ENCODE measurements around the gene PPDPF.

The PPDPF gene

GRCh38 chr20:63487116-63487764, 33.3 kb upstream of the PPDPF start:
- no peak for DNase-seq (ENCODE audit: extremely low spot score, insufficient read length, low read depth)
- FAIRE-seq, result no peak

GRCh38 chr20:63487781-63488241, 32.8 kb upstream of the PPDPF start:
- DNase-seq (ENCODE audit: extremely low spot score, insufficient read length, low read depth), result no peak
- no peak for FAIRE-seq

GRCh38 chr20:63488315-63489251, 32.0 kb upstream of the PPDPF start:
- FAIRE-seq, result no peak

GRCh38 chr20:63490416-63490815, 30.1 kb upstream of the PPDPF start:
- FAIRE-seq, result no peak

More at GRCh38 chr20:63488315-63489251, 32.0 kb upstream of the PPDPF start:
- no peak for DNase-seq (ENCODE audit: extremely low spot score, insufficient read length, low read depth)

GRCh38 chr20:63491078-63491477, 29.5 kb upstream of the PPDPF start:
- no peak for FAIRE-seq
- DNase-seq (ENCODE audit: extremely low spot score, insufficient read length, low read depth), result no peak

More at GRCh38 chr20:63490416-63490815, 30.1 kb upstream of the PPDPF start:
- no peak for DNase-seq (ENCODE audit: extremely low spot score, insufficient read length, low read depth)

- FAIRE-seq (no peak), DNase-seq (ENCODE audit: extremely low spot score, insufficient read length, low read depth) (no peak)
Measured at GRCh38 chr20:63491635-63492230, 28.8 kb upstream of the PPDPF start.

- FAIRE-seq (no peak), DNase-seq (ENCODE audit: extremely low spot score, insufficient read length, low read depth) (no peak)
Measured at GRCh38 chr20:63492518-63492917, 28.0 kb upstream of the PPDPF start.

GRCh38 chr20:63492982-63493381, 27.6 kb upstream of the PPDPF start:
- FAIRE-seq, result no peak
- no peak for DNase-seq (ENCODE audit: extremely low spot score, insufficient read length, low read depth)

GRCh38 chr20:63493563-63494020, 27.0 kb upstream of the PPDPF start:
- DNase-seq (ENCODE audit: extremely low spot score, insufficient read length, low read depth), result no peak
- FAIRE-seq, result no peak

- FAIRE-seq, result no peak
Measured at GRCh38 chr20:63494084-63494419, 26.5 kb upstream of the PPDPF start.

GRCh38 chr20:63494420-63495166, 26.0 kb upstream of the PPDPF start:
- FAIRE-seq (no peak), DNase-seq (ENCODE audit: extremely low spot score, insufficient read length, low read depth) (no peak)

More at GRCh38 chr20:63494084-63494419, 26.5 kb upstream of the PPDPF start:
- DNase-seq (ENCODE audit: extremely low spot score, insufficient read length, low read depth), result no peak

- DNase-seq (ENCODE audit: extremely low spot score, insufficient read length, low read depth) (no peak), FAIRE-seq (no peak)
Measured at GRCh38 chr20:63495167-63495720, 25.3 kb upstream of the PPDPF start.

GRCh38 chr20:63495741-63496595, 24.6 kb upstream of the PPDPF start:
- FAIRE-seq (peak; percentile 73), DNase-seq (ENCODE audit: extremely low spot score, insufficient read length, low read depth) (peak; percentile 75)

GRCh38 chr20:63496596-63497120, 23.9 kb upstream of the PPDPF start:
- DNase-seq (ENCODE audit: extremely low spot score, insufficient read length, low read depth) (no peak), FAIRE-seq (no peak)

GRCh38 chr20:63497138-63497945, 23.2 kb upstream of the PPDPF start:
- no peak for DNase-seq (ENCODE audit: extremely low spot score, insufficient read length, low read depth)
- no peak for FAIRE-seq

- FAIRE-seq, result no peak
Measured at GRCh38 chr20:63497946-63498935, 22.3 kb upstream of the PPDPF start.

GRCh38 chr20:63498960-63499337, 21.6 kb upstream of the PPDPF start, which contains the start of gene EEF1A2:
Gene EEF1A2 (minus strand): TSS chr20:63499083. CDS start chr20:63497763, 1,320 bp downstream.
- no peak for DNase-seq (ENCODE audit: extremely low spot score, insufficient read length, low read depth)
- FAIRE-seq, result no peak

More at GRCh38 chr20:63497946-63498935, 22.3 kb upstream of the PPDPF start:
- no peak for DNase-seq (ENCODE audit: extremely low spot score, insufficient read length, low read depth)

Measured in GM18507 (cell line).